ENCODE data around the gene TNS3. TPM values are rescaled to one million over a fixed set of nuclear protein-coding genes. Genes with fewer than 3 reads are reported as not detected.

The TNS3 gene
- total RNA-seq (2014; rRNA removed; shearing (Covaris generic); ENCODE audit: low replicate concordance): 27.6 and 43.1 TPM in 2 replicates

- Histone ChIP-seq H3K36me3 (peaks cover 12% of the 10 kb centered on the region), H3K9me3 (no peaks in the 10 kb centered on the region), H3K27me3 (no peaks in the 10 kb centered on the region), H3K4me3 (peak within 1 kb of the TSS; percentile 71)
- DNase-seq: peak; percentile 59
Measured at GRCh38 chr7:47581804-47582763, at the start of gene TNS3. Gene TNS3 (minus strand): TSS chr7:47582111. CDS start chr7:47439636, 142,475 bp downstream.

- no peaks in the 10 kb centered on the region for H3K27me3 ChIP-seq
- H3K4me3 ChIP-seq: no peak overlapping the region
- no peak for DNase-seq
- H3K9me3 ChIP-seq: no peaks in the 10 kb centered on the region
- no peaks in the 10 kb centered on the region for H3K36me3 ChIP-seq
Measured at GRCh38 chr7:47631711-47632110, 49.8 kb upstream of the TNS3 start.

GRCh38 chr7:47627580-47628283, 45.8 kb upstream of the TNS3 start:
- DNase-seq: no peak
- H3K27me3 ChIP-seq: no peaks in the 10 kb centered on the region
- no peaks in the 10 kb centered on the region for H3K9me3 ChIP-seq
- no peak overlapping the region for H3K4me3 ChIP-seq
- no peaks in the 10 kb centered on the region for H3K36me3 ChIP-seq

DNA sequence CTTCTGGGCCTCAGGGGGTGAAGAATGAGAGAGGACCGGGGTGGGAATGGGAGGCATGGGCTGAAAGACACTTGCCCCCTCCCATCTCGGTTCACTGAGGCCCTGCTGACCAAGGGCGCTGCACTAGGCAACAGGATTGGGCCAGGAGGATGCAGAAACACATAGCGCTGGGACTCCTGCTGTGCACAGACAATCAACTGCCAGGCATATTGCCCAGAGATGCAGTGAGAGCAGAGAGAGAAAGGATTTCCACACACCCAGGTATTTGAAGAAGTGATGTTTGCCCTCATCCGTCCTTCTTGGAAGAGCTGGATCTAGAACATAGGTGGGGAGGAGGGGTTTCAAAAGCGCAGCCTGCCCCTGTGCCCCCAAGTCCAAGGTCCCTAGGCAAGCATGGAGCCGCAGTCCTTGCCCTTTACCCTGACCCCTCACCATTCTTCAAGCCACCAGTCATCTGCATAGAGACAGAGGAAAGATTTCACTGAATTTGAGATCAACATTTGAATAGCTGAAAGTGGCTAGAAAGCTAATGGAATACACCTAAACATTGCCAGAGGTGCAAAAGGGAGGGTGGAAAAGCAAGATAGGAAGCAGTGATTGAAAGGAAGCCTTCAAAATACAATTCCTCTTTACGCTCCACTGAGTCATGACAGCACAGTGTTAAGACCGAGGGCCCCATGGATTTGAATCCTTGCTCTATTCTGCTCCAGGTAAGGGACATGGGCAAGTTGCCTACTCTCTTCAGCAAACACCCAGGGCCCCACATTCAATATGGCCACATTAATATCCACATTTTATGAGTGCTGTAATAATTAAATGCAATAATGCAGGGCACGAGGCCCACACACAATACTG, 44.2 kb upstream of the TNS3 start:
- Histone ChIP-seq H3K9me3 (no peaks in the 10 kb centered on the region), H3K27me3 (no peaks in the 10 kb centered on the region)
- no peak for DNase-seq

GRCh38 chr7:47624689-47625088, 42.8 kb upstream of the TNS3 start:
- Histone ChIP-seq H3K4me3 (no peak overlapping the region), H3K9me3 (no peaks in the 10 kb centered on the region), H3K27me3 (no peaks in the 10 kb centered on the region), H3K36me3 (no peaks in the 10 kb centered on the region)
- no peak for DNase-seq

More for the DNA sequence above, 44.2 kb upstream of the TNS3 start:
- no peaks in the 10 kb centered on the region for H3K36me3 ChIP-seq
- no peak overlapping the region for H3K4me3 ChIP-seq

GRCh38 chr7:47622946-47623640, 41.2 kb upstream of the TNS3 start:
- DNase-seq: peak; percentile 53
- H3K4me3 ChIP-seq: no peak overlapping the region
- no peaks in the 10 kb centered on the region for H3K36me3 ChIP-seq
- H3K27me3 ChIP-seq: no peaks in the 10 kb centered on the region
- H3K9me3 ChIP-seq: no peaks in the 10 kb centered on the region

DNA sequence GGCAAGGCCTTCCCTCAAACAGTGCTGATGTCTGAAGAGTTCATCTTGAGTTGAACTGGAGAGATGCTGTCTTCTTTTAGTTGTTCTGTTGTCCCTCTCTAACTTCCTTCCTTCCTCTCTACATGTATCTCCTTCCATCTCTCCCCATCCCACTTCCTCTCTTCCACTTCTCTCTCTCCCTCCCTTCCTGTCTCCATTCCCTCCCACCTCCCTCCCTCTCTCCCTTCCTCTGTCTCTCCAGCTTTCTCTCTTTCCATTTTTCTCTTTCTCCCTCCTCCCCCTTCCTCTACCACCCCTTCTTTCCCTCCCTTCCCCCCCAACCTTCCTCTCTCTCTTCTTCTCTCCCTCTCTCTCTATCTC, 40.7 kb upstream of the TNS3 start:
- no peak overlapping the region for H3K4me3 ChIP-seq
- no peaks in the 10 kb centered on the region for H3K27me3 ChIP-seq
- no peaks in the 10 kb centered on the region for H3K36me3 ChIP-seq
- no peaks in the 10 kb centered on the region; the same call in 1 of the 2 replicates for H3K9me3 ChIP-seq
- no peak for DNase-seq

GRCh38 chr7:47621979-47622561, 40.2 kb upstream of the TNS3 start:
- no peak overlapping the region for H3K4me3 ChIP-seq
- H3K36me3 ChIP-seq: no peaks in the 10 kb centered on the region
- no peaks in the 10 kb centered on the region; the same call in 1 of the 2 replicates for H3K9me3 ChIP-seq
- DNase-seq: no peak
- H3K27me3 ChIP-seq: no peaks in the 10 kb centered on the region

GRCh38 chr7:47621347-47621746, 39.4 kb upstream of the TNS3 start:
- Histone ChIP-seq H3K9me3 (no peaks in the 10 kb centered on the region; the same call in 1 of the 2 replicates), H3K36me3 (no peaks in the 10 kb centered on the region), H3K4me3 (no peak overlapping the region), H3K27me3 (no peaks in the 10 kb centered on the region)
- no peak for DNase-seq

GRCh38 chr7:47619806-47620205, 37.9 kb upstream of the TNS3 start:
- no peaks in the 10 kb centered on the region for H3K27me3 ChIP-seq
- no peak for DNase-seq
- no peak overlapping the region for H3K4me3 ChIP-seq

GRCh38 chr7:47617131-47617530, 35.2 kb upstream of the TNS3 start:
- no peak for DNase-seq
- Histone ChIP-seq H3K36me3 (no peaks in the 10 kb centered on the region), H3K27me3 (no peaks in the 10 kb centered on the region), H3K4me3 (no peak overlapping the region), H3K9me3 (no peaks in the 10 kb centered on the region; the same call in 1 of the 2 replicates)

More at GRCh38 chr7:47619806-47620205, 37.9 kb upstream of the TNS3 start:
- Histone ChIP-seq H3K36me3 (no peaks in the 10 kb centered on the region), H3K9me3 (no peaks in the 10 kb centered on the region; the same call in 1 of the 2 replicates)

GRCh38 chr7:47614450-47614849, 32.5 kb upstream of the TNS3 start:
- Histone ChIP-seq H3K27me3 (no peaks in the 10 kb centered on the region), H3K9me3 (no peaks in the 10 kb centered on the region; the same call in 1 of the 2 replicates), H3K36me3 (no peaks in the 10 kb centered on the region), H3K4me3 (no peak overlapping the region)
- no peak for DNase-seq

- Histone ChIP-seq H3K27me3 (no peaks in the 10 kb centered on the region), H3K9me3 (no peaks in the 10 kb centered on the region), H3K4me3 (no peak overlapping the region), H3K36me3 (no peaks in the 10 kb centered on the region)
- no peak for DNase-seq
Measured at GRCh38 chr7:47611045-47611511, 29.2 kb upstream of the TNS3 start.

DNA sequence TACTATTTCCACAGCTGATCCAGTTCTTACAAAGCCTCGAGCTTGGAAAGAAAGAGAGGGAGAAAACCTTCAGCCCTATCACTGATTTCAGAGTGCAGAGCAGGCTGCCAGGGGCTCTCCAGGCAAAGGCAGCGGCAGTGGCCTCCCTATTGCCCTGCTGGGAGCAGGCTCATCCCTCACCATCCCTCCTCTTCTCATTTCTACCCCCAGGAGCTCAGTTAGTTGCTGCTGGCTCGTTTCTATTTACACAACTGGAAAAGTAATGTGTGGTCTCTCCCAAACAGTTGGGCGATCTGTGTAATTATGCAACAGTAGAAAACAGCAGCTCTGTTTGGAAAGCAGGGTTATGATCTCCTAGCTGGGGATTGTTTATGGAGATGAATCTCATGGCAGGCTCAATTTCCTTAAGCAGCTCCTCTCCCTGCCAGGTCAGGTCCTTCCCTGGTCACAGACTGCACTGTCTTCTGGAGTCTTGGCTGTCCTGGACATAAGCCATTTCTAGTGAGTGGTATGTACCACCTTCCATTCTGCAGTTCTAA, 28.7 kb upstream of the TNS3 start:
- DNase-seq: peak; percentile 73
- no peak overlapping the region for H3K4me3 ChIP-seq
- no peaks in the 10 kb centered on the region for H3K27me3 ChIP-seq
- no peaks in the 10 kb centered on the region for H3K9me3 ChIP-seq
- no peaks in the 10 kb centered on the region for H3K36me3 ChIP-seq

- Histone ChIP-seq H3K36me3 (no peaks in the 10 kb centered on the region), H3K9me3 (no peaks in the 10 kb centered on the region), H3K27me3 (no peaks in the 10 kb centered on the region), H3K4me3 (no peak overlapping the region)
- peak; percentile 89 for DNase-seq
Measured at GRCh38 chr7:47609803-47610452, 28.0 kb upstream of the TNS3 start.
